Neural cell (in vitro differentiated cells): ENCODE data around the gene ARL3.

Experiments
- EP300 ChIP-seq: fragments of 450-650 bp; conservative IDR thresholded peaks from 2 replicates; pipeline ENCODE4 v1.6.1; 2014; ENCODE audit warnings: antibody characterized with exemption, mild to moderate bottlenecking, moderate library complexity; ENCODE audit not compliant: poor library complexity, severe bottlenecking
- EZH2 ChIP-seq: fragments of 200-600, 300-800 bp; shearing (Covaris generic), sonication (generic); IDR thresholded peaks from 2 replicates; pipeline ENCODE4 v1.6.1; 2014; ENCODE audit warnings: antibody characterized with exemption, low read length, borderline replicate concordance, mild to moderate bottlenecking; ENCODE audit not compliant: insufficient read depth, poor library complexity, severe bottlenecking

GRCh38 chr10:102670065-102670670 lies 44.0 kb downstream of the ARL3 start:
- no peak for TF ChIP-seq EZH2
- TF ChIP-seq EP300, result no peak
